Mesenchymal stem cell (in vitro differentiated cells and primary cell): Measurements from ENCODE around the gene TNFRSF12A.

Source experiments
- DNase-seq: peaks from one replicate; pipeline ENCODE4 v3.0.0-alpha.2; 2013
- H2AFZ ChIP-seq: one replicate; pipeline ENCODE4 v1.6.1; 2013; ENCODE audit warnings: low read depth, mild to moderate bottlenecking, control low read depth, inconsistent platforms, low read length, moderate library complexity
- H2AK5ac ChIP-seq: 2 replicates; pipeline ENCODE4 v1.6.1; 2013; ENCODE audit warnings: low read length, moderate library complexity, mild to moderate bottlenecking, inconsistent platforms; ENCODE audit not compliant: severe bottlenecking
- H2BK120ac ChIP-seq: one replicate; pipeline ENCODE4 v1.6.1; 2013; ENCODE audit warnings: low read depth, mild to moderate bottlenecking, inconsistent platforms, low read length, moderate library complexity
- H2BK12ac ChIP-seq, 2 experiments: one replicate each; pipeline ENCODE4 v1.6.1; 2013; ENCODE audit warnings: inconsistent platforms in 2 of 2, low read length in 2 of 2, mild to moderate bottlenecking in 2 of 2, moderate library complexity in 2 of 2, control low read depth in 1 of 2
- H2BK15ac ChIP-seq: one replicate; pipeline ENCODE4 v1.6.1; 2013; ENCODE audit warnings: mild to moderate bottlenecking, low read depth, inconsistent platforms; ENCODE audit not compliant: poor library complexity, severe bottlenecking
- H2BK5ac ChIP-seq: 2 replicates; pipeline ENCODE4 v1.6.1; 2013; ENCODE audit warnings: low read depth, mild to moderate bottlenecking, low read length, control low read depth, inconsistent platforms; ENCODE audit not compliant: poor library complexity, severe bottlenecking
- H3K14ac ChIP-seq, 2 experiments: one replicate each; pipeline ENCODE4 v1.6.1; 2013; ENCODE audit warnings: inconsistent platforms in 2 of 2, low read length in 2 of 2, control low read depth in 1 of 2, mild to moderate bottlenecking in 1 of 2, moderate library complexity in 1 of 2
- H3K18ac ChIP-seq, 2 experiments: one replicate each; pipeline ENCODE4 v1.6.1; 2013; ENCODE audit warnings: inconsistent platforms in 2 of 2, low read length in 2 of 2, control low read depth in 1 of 2, low read depth in 1 of 2, mild to moderate bottlenecking in 1 of 2
- H3K23ac ChIP-seq, 2 experiments: one replicate each; pipeline ENCODE4 v1.6.1; 2013; ENCODE audit warnings: inconsistent platforms in 2 of 2, low read length in 2 of 2, mild to moderate bottlenecking in 2 of 2, moderate library complexity in 2 of 2, control low read depth in 1 of 2
- H3K27ac ChIP-seq: 2 replicates; pipeline ENCODE4 v1.5.1; 2013; ENCODE audit warnings: mild to moderate bottlenecking, moderate library complexity, low read length, control low read depth, inconsistent platforms; ENCODE audit not compliant: poor library complexity, severe bottlenecking
- H3K27me3 ChIP-seq, 2 experiments: 2 replicates each; pipeline versions ENCODE4 v1.6.1 to v1.7.0; 2013; ENCODE audit warnings: low read length in 2 of 2, mild to moderate bottlenecking in 2 of 2, moderate library complexity in 2 of 2, control low read depth in 1 of 2, inconsistent platforms in 1 of 2; ENCODE audit not compliant: control insufficient read depth in 1 of 2, insufficient read depth in 1 of 2
- H3K36me3 ChIP-seq, 2 experiments: 2 replicates each; pipeline versions ENCODE4 v1.6.1 to v1.7.0; 2013; ENCODE audit warnings: low read length in 2 of 2, control low read depth in 1 of 2, inconsistent platforms in 1 of 2, low read depth in 1 of 2, mild to moderate bottlenecking in 1 of 2; ENCODE audit not compliant: insufficient read depth in 2 of 2, control insufficient read depth in 1 of 2
- H3K4ac ChIP-seq, 2 experiments: one replicate each; pipeline ENCODE4 v1.6.1; 2013; ENCODE audit warnings: inconsistent platforms in 2 of 2, low read length in 2 of 2, mild to moderate bottlenecking in 2 of 2, moderate library complexity in 2 of 2, control low read depth in 1 of 2, low read depth in 1 of 2
- H3K4me1 ChIP-seq: 2 replicates; pipeline ENCODE4 v1.6.1; 2013; ENCODE audit warnings: low read depth, low read length, control low read depth; ENCODE audit not compliant: control insufficient read depth, insufficient read depth
- H3K4me2 ChIP-seq: 2 replicates; pipeline ENCODE4 v1.6.1; 2013; ENCODE audit warnings: low read length, mild to moderate bottlenecking, inconsistent platforms; ENCODE audit not compliant: poor library complexity, severe bottlenecking
- H3K4me3 ChIP-seq, 2 experiments: 2 replicates each; pipeline versions ENCODE4 v1.5.1 to v1.7.0; 2013; ENCODE audit warnings: low read length in 2 of 2, mild to moderate bottlenecking in 2 of 2, control low read depth in 1 of 2, low read depth in 1 of 2; ENCODE audit not compliant: insufficient read depth in 1 of 2
- H3K79me1 ChIP-seq: replicated peaks from 2 replicates; pipeline ENCODE4 v1.6.1; 2013; ENCODE audit warnings: mild to moderate bottlenecking, control low read depth, low read length, inconsistent platforms; ENCODE audit not compliant: poor library complexity, severe bottlenecking
- H3K9ac ChIP-seq: 2 replicates; pipeline ENCODE4 v1.7.0; 2013; ENCODE audit warnings: mild to moderate bottlenecking, low read length, moderate library complexity
- H3K9me3 ChIP-seq: 2 replicates; pipeline ENCODE4 v1.7.0; 2013; ENCODE audit warnings: mild to moderate bottlenecking, low read length; ENCODE audit not compliant: control insufficient read depth
- H4K8ac ChIP-seq: one replicate; pipeline ENCODE4 v1.6.1; 2013; ENCODE audit warnings: inconsistent platforms, mild to moderate bottlenecking, low read length, moderate library complexity
- H4K91ac ChIP-seq: one replicate; pipeline ENCODE4 v1.6.1; 2013; ENCODE audit warnings: mild to moderate bottlenecking, low read length, inconsistent platforms
- WGBS: methylation state at CpG from one replicate; pipeline ENCODE4 v1.1.7; 2013; ENCODE audit warnings: mixed read lengths; 5-methylcytosine and 5-hydroxymethylcytosine counted together

Gene TNFRSF12A

DNA sequence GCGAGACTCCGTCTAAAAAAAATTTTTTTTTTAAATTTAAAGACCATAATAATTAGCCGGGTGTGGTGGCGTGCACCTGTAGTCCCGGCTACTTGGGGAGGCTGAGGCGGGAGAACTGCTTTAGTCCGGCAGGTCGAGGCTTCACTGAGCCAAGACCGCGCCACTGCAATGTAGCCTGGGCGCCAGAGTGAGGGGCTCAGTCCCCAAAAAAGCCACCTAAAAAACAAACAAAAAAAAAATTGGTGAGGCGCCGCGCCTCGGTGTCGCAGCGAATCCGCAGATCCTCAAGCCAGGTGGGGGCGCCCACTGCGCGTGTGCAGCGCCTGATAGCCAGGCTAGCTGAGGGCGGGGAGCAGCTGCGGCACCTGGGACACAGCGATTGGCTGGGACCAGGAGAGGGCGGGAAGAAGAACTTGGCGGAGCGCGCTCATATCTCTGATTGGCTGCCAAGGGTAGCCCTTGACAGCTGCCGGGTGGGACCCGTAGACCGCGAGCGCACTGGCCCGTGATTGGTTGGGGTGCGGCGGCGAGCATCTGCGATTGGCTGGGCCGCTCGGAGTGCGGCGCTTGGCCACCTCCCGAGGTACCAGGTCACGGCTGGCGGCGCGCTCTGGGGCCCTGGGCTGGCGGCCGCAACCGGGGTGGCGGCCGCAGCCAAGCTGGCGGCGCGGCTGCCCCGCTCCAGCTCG lies 16.4 kb upstream of the TNFRSF12A start:
- H3K18ac ChIP-seq: no peak overlapping the region
- 10% methylated on average over 57 of the region's 58 CpGs for WGBS
- no peak overlapping the region for H3K14ac ChIP-seq
- no peak overlapping the region for H4K8ac ChIP-seq
- H3K27ac ChIP-seq: no peak overlapping the region
- H3K9ac ChIP-seq: no peak overlapping the region
- H2BK12ac ChIP-seq: no peak overlapping the region
- no peaks in the 10 kb centered on the region for H3K9me3 ChIP-seq
- peaks cover 12% of the 10 kb centered on the region for H3K4me1 ChIP-seq
- DNase-seq: peak; percentile 97
- no peak overlapping the region for H3K23ac ChIP-seq
- no peak overlapping the region for H3K4ac ChIP-seq
- no peak overlapping the region for H2BK120ac ChIP-seq
- peaks cover 61 to 66% of the 10 kb centered on the region in 2 experiments for H3K27me3 ChIP-seq
- no peaks in the 10 kb centered on the region for H3K36me3 ChIP-seq
- no peaks in the 10 kb centered on the region for H3K79me1 ChIP-seq
- H2BK5ac ChIP-seq: no peak overlapping the region
- H3K4me3 ChIP-seq: peak overlapping the region in 1 of 2 experiments; percentile 40
- no peak overlapping the region for H4K91ac ChIP-seq
- no peak overlapping the region for H2BK15ac ChIP-seq
- H2AK5ac ChIP-seq: no peak overlapping the region
- H3K4me2 ChIP-seq: peak overlapping the region; percentile 13
- no peak overlapping the region for H2AFZ ChIP-seq

DNA sequence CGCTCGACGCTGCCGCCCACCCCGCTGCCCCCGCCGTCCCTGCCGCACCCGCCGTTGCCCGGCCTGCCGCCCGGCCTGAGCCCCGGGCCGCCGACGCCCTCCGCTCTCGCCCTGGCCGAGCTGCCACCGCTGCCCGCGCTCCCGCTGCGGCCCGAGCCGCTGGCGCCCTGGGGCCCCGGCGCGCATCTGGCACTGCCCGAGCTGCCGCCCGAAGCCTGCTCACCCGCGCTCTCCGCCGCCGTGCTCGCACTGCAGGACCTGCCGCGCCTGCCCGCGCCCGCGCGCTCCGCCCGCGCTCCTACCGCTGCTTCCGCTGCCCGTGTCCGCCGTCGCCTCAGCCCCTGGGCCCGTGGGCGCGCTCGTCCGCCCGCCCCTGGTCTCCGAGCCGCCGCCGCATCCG lies 15.8 kb upstream of the TNFRSF12A start:
- H3K9ac ChIP-seq: no peak overlapping the region
- no peak overlapping the region for H4K91ac ChIP-seq
- no peak overlapping the region for H3K4ac ChIP-seq
- no peak overlapping the region for H2BK120ac ChIP-seq
- H3K36me3 ChIP-seq: no peaks in the 10 kb centered on the region
- peaks cover 61 to 66% of the 10 kb centered on the region in 2 experiments for H3K27me3 ChIP-seq
- peaks cover 12% of the 10 kb centered on the region for H3K4me1 ChIP-seq
- H2AK5ac ChIP-seq: no peak overlapping the region
- H2AFZ ChIP-seq: no peak overlapping the region
- no peaks in the 10 kb centered on the region for H3K9me3 ChIP-seq
- no peak overlapping the region for H2BK12ac ChIP-seq
- H3K23ac ChIP-seq: no peak overlapping the region
- DNase-seq: no peak
- no peak overlapping the region for H4K8ac ChIP-seq
- H3K4me2 ChIP-seq: peak overlapping the region; percentile 56
- no peak overlapping the region for H2BK15ac ChIP-seq
- 0% methylated on average over 1 of the region's 67 CpGs for WGBS
- H3K18ac ChIP-seq: no peak overlapping the region
- peak overlapping the region in 1 of 2 experiments; percentile 40 for H3K4me3 ChIP-seq
- no peak overlapping the region for H3K14ac ChIP-seq
- H2BK5ac ChIP-seq: no peak overlapping the region
- H3K27ac ChIP-seq: no peak overlapping the region
- no peaks in the 10 kb centered on the region for H3K79me1 ChIP-seq

DNA sequence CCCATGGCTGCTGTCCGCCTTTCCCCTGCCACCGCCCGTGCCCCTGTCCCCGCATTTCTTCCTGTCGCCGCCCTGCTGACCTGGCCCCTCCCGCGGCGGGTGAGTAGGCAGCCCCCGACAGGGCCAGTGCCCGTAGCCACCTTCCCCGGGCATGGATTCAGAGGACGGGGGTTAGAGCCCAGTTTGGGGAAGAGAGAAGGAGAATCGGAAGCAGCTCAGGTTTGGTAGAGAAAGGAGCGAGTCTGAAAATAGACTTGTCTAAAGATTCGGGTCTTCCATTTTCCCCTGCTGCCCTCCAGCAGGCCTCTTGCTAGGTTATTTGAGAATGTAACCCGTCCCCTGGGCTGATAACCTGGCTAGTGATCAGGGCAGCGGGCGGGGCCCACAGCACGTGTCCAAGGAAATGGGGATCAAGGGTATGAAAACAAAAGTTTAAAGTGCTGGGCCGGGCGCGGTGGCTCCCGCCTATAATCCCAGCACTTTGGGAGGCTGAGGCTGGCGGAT lies 15.3 kb upstream of the TNFRSF12A start:
- H2BK15ac ChIP-seq: no peak overlapping the region
- no peak overlapping the region for H4K8ac ChIP-seq
- H3K9me3 ChIP-seq: no peaks in the 10 kb centered on the region
- H2AFZ ChIP-seq: no peak overlapping the region
- 5% methylated on average over 23 of the region's 25 CpGs for WGBS
- H2BK12ac ChIP-seq: no peak overlapping the region
- peaks cover 15% of the 10 kb centered on the region for H3K4me1 ChIP-seq
- no peak overlapping the region for H2BK120ac ChIP-seq
- no peak overlapping the region for H3K27ac ChIP-seq
- H3K9ac ChIP-seq: no peak overlapping the region
- no peak overlapping the region for H3K14ac ChIP-seq
- H2BK5ac ChIP-seq: no peak overlapping the region
- H2AK5ac ChIP-seq: no peak overlapping the region
- no peak for DNase-seq
- H3K4me3 ChIP-seq: no peak overlapping the region
- H3K36me3 ChIP-seq: no peaks in the 10 kb centered on the region
- peaks cover 61 to 66% of the 10 kb centered on the region in 2 experiments for H3K27me3 ChIP-seq
- peak overlapping the region; percentile 79 for H3K4me2 ChIP-seq
- no peak overlapping the region for H3K4ac ChIP-seq
- H4K91ac ChIP-seq: no peak overlapping the region
- H3K79me1 ChIP-seq: no peaks in the 10 kb centered on the region
- H3K18ac ChIP-seq: no peak overlapping the region
- no peak overlapping the region for H3K23ac ChIP-seq

DNA sequence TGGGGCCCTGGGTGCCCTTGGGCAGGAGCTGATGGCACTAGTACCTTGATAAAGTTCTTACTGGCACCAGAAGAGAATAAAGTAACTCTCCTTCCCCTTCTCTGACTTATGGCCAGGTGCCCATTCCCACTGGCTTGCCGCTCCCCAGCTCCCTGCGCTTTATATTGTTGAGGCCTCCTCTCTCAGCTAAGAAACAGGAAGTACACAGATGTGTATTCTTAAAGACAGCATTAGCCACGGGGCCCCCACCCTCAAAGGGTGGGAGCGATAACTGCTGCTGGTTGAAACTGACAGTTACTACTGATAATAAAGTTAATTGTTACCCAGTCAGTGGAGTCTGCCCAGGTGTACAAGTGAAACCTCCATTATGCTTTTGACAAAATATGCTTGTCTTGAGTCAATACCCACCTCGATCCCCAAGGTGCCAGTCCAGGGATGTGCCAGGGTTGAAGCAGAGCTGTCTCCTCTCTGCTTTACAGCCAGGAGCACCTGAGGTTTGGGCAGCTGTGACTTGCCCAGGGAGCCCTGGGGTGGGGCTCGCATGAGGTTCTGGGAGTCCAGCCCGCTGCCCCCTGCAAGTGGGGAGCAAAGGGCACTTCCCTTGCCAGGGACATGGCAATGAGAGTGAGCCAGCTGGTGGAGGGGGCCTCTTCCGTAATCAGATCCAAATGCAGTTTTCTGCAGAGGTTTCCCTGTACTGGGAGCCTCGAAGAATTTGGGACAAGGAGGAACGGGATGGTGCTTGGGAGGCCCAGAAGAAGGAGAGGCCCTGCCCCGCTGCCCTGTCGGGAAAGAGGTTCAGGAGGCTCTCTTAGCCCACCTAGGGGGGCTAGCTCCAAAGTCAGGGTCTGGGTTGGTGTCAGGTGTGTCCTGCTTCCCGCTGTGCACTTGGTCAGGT lies 12.9 kb upstream of the TNFRSF12A start:
- no peaks in the 10 kb centered on the region for H3K79me1 ChIP-seq
- H3K36me3 ChIP-seq: no peaks in the 10 kb centered on the region
- 62% methylated on average over 13 of the region's 13 CpGs for WGBS
- no peak overlapping the region for H3K4me3 ChIP-seq
- no peak overlapping the region for H3K23ac ChIP-seq
- H3K9me3 ChIP-seq: no peaks in the 10 kb centered on the region
- H3K4ac ChIP-seq: peak overlapping the region in 1 of 2 experiments; percentile 64
- H4K91ac ChIP-seq: no peak overlapping the region
- no peak overlapping the region for H3K27ac ChIP-seq
- H3K4me1 ChIP-seq: peaks cover 26% of the 10 kb centered on the region
- no peak overlapping the region for H4K8ac ChIP-seq
- H3K18ac ChIP-seq: no peak overlapping the region
- no peak overlapping the region for H3K14ac ChIP-seq
- no peak overlapping the region for H2AK5ac ChIP-seq
- no peak overlapping the region for H2BK120ac ChIP-seq
- no peak overlapping the region for H3K9ac ChIP-seq
- H3K27me3 ChIP-seq: peaks cover 67 to 73% of the 10 kb centered on the region in 2 experiments
- no peak overlapping the region for H2AFZ ChIP-seq
- H3K4me2 ChIP-seq: no peak overlapping the region
- no peak overlapping the region for H2BK15ac ChIP-seq
- no peak overlapping the region for H2BK5ac ChIP-seq
- no peak for DNase-seq
- no peak overlapping the region for H2BK12ac ChIP-seq
